Skin epidermis (tissue), 12 donors: ENCODE data around the gene RETREG3.

Experiments used
- H3K27ac ChIP-seq, 21 experiments: fragments of 200-600 bp; sonication (generic) in 11 of 21; one replicate each; pipeline ENCODE4 v1.5.0; 2020; ENCODE audit warnings: mild to moderate bottlenecking in 3 of 21, inconsistent platforms in 2 of 21, moderate library complexity in 2 of 21
- H3K4me3 ChIP-seq, 7 experiments: fragments of 200-600 bp; sonication (generic) in 2 of 7; one replicate each; pipeline ENCODE4 v1.5.0; 2020; ENCODE audit warnings: inconsistent platforms in 2 of 7, mild to moderate bottlenecking in 2 of 7, moderate library complexity in 1 of 7

RETREG3 gene

GRCh38 chr17:42538482-42538881, 70.7 kb downstream of the RETREG3 start:
- Histone ChIP-seq H3K4me3 (no peak overlapping the region), H3K27ac (no peak overlapping the region)

DNA sequence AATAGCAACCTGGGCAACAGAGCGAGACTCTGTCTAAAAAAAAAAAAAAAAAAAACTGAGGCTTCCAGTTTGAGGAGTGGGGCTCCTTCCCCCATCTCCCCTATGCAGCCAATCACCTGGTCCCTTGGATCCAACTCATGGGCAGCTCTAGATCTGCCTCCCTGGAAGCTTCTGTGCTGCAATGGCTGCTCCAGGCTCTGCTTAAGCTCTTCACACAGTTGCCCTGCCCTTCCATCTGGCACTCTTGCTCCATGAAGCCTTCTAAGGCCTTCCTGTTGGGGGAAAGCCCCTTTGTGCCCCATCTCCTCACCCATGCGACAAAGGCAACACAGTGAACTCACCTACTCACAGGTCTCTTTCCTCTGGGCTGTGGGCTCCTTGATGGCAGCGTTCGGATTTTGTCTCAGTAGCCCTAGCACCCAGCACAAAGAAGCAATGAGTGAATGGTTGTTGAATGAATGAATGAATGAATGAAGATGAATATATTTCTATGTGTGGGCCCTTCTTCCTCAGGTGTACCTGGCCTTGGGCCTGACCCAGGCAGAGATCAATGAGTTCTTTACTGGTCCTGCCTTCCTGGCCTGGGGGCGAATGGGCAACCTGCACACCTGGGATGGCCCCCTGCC, 71.2 kb downstream of the RETREG3 start:
- no peak overlapping the region for H3K4me3 ChIP-seq

GRCh38 chr17:42537156-42537805, 71.9 kb downstream of the RETREG3 start:
- H3K4me3 ChIP-seq, result peak overlapping the region; percentile 44 to 79 (median 65)
- peak overlapping the region in 18 of 21 experiments; percentile 24 to 90 (median 80) for H3K27ac ChIP-seq

More for the DNA sequence above, 71.2 kb downstream of the RETREG3 start:
- H3K27ac ChIP-seq, result no peak overlapping the region

- Histone ChIP-seq H3K27ac (peak overlapping the region; percentile 24 to 90 (median 80)), H3K4me3 (peak overlapping the region; percentile 44 to 79 (median 65))
These were observed 72.6 kb downstream of the RETREG3 start for GRCh38 chr17:42536372-42537155.

GRCh38 chr17:42536048-42536371, 73.2 kb downstream of the RETREG3 start, which contains the start of gene NAGLU:
NAGLU (plus strand) TSS chr17:42536241; CDS start chr17:42536273, 32 bp downstream.
- Histone ChIP-seq H3K4me3 (peak within 1 kb of the TSS; percentile 44 to 79 (median 65)), H3K27ac (peak within 1 kb of the TSS; percentile 24 to 90 (median 80))

DNA sequence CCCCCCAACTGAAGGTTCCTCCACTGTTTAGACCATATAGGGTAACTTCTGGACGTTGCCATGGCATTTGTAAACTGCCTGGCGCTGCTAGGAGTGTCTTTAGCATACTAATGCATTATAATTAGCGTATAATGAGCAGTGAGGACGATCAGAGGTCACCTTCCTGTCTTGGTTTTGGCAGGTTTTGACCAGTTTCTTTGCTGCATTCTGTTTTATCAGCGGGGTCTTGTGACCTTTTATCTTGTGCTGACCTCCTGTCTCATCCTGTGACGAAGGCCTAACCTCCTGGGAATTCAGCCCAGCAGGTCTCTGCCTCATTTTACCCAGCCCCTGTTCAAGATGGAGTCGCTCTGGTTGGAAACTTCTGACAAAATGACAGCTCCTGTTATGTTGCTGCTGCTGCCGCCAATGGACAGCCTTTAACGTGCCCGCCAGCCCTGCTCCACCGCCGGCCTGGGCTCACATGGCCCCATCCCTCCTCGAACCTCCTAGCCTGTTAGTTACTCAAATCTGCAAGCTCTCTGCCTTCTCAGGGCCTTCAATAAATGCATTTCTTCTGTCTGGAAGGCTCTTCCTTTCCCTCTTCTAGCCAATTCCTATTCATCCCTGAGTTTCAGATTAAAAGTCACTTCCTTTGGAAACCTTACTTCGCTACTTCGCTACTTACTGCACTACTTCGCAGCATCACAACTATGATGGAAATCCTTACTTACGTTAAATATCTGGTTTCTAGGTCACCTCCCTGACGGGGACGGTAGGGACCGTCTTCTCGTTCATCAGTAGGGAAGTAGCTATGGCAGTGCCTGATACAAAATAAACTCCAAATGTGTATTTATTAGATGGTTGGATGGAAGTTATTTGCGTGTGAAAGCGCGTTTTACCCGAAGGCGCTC, 73.8 kb downstream of the RETREG3 start:
- H3K4me3 ChIP-seq, result peak overlapping the region; percentile 44 to 79 (median 65)
- peak overlapping the region; percentile 24 to 90 (median 80) for H3K27ac ChIP-seq

DNA sequence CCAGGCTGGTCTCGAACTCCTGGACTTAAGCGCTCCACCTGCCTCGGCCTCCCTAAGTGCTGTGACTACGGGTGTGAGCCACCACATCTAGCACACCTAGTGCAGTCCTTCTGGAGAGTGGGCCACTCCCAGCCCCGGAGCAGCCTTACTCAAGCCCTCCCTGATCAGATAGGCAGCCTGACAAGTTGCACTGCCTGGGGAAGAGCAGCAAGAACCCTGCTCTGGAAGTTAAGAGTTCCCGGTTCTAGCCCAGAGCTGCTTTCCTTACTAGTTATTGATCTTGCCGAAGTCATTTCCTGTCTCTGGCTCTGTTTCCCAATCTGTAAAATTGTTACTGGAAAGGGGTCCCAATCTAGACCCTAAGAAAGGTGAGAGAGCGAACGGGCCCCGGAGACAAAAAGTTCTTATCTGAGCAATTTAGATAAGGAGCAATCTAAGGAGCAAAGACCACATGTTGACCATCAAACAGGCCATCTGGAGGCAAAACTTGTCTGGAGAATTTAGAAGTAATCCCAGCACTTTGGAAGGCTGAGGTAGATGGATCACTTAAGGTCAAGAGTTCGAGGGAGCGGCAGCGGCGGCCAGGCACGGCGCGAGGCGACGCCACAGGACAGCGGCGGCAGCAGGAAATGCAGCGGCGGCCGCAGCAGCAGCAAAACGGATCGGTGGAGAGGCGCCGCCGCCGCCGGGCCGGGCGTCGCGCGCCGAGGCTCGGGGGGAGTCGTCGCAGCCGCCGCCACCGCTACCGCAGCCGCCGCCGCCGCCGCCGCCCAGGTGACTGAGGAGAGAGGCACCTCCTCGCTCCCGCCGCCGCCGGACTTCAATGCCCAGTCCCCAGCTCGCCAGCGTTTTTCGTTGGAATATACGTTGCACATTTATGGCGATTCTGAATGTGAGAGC, 77.5 kb downstream of the RETREG3 start:
- Histone ChIP-seq H3K4me3 (peak overlapping the region; percentile 17 to 43 (median 32)), H3K27ac (peak overlapping the region in 16 of 21 experiments; percentile 6 to 70 (median 54))

- Histone ChIP-seq H3K4me3 (no peak overlapping the region), H3K27ac (peak overlapping the region in 3 of 21 experiments; percentile 16 to 60 (median 17))
These were observed 78.2 kb downstream of the RETREG3 start for GRCh38 chr17:42530952-42531454.
